NCI-H748 (cell line): ENCODE data around the gene PTPRM.

Source experiments
- DNase-seq: peaks from one replicate; lab custom pipeline; 2025; ENCODE audit not compliant: unreplicated experiment; lab: John Stamatoyannopoulos, UW

PTPRM gene

DNA sequence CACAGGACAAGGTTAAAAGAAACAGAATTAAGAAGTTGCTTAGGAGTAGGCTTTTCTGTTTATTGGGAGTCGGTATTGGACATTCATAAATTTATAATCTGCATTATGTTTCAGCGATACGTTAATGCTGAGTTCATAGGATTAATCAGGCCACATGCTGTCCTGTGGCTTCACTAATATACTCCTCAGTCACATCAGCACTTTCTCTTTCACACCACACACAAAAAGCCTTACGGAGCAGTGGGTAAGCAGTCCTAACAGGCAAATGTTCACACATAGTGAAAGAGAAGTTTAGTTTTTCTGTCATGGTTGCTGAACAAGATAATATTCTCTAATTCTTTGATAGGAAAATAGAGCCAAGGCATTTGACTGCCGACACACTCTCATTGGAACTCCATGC lies 630.4 kb downstream of the PTPRM start:
- no peak for DNase-seq

DNA sequence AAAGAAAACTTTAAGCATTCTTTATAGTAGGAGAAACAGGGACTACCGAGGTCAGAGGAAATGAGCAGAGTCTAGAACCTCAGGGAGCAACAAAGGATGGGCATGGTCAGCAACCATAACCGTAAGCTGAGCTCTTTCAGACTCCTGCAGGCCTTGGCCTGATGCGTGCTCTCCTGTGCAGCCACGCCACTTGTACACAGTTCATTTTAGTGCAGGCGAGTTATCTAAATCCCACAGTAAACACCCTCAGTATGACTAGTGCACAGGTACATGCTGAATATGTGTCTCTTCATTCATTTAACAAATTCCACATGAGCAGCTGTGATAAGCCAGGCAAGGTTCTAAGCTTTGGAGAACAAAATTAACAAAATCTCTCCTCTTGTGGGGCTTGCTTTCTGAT lies 640.9 kb downstream of the PTPRM start:
- DNase-seq = no peak

DNA sequence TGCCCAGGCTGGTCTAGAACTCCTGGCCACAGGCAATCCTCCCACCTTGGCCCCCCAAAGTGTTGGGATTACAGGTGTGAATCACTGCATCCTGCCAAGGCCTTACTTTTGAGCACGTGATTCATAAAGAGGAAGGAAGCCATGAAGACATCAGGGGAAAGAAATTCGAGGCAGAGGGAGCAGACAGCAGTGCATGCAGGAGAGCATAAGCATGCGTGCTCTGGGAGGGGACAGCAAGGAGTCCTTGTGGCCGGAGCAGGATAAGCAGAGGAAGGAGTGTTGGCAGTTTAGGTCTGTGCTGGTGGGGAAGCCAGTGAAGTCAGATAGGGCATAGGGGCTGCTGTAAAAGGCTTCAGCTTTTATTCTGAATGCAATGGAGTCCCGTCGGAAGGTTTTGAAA lies 641.6 kb downstream of the PTPRM start:
- no peak for DNase-seq

DNA sequence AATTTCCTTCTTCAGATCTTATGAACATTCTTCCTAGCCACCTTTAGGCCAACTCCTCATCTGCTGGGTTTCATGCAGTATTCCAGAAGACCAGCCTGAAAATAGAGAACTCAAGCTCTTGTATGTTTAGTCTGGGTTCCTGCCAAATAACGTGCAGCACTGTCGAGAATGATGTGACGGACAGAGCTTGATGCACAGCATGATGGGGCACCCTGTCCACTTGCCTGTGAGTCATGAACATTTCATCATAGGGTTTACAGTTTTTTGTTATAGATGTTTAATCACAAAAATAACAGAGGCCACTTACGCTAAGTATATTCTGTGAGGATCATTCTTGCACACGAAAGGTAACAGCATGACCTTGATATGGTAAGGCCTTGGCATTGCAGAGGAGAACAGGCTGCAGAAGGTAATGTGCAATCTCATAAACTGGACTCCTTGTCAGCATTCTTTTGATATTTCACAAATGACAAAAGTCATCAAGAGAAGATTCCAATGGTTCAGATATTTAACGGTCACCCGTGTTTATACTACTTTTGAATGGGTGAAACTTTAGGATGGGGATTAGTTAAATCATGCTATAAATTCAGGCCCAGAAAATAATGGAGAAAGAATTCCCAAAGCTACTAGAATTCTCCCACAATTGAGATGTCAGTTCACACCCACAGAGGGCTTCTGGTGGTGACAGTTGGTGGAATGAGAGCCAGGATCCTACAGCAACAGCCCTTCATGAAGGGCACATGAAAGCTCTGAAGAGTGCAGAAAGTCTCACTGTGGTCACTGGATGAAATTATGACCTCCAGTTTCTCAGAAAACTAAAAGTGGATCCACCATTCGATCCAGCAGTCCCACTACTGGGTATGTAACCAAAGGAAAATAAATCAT lies 646.0 kb downstream of the PTPRM start:
- no peak for DNase-seq

DNA sequence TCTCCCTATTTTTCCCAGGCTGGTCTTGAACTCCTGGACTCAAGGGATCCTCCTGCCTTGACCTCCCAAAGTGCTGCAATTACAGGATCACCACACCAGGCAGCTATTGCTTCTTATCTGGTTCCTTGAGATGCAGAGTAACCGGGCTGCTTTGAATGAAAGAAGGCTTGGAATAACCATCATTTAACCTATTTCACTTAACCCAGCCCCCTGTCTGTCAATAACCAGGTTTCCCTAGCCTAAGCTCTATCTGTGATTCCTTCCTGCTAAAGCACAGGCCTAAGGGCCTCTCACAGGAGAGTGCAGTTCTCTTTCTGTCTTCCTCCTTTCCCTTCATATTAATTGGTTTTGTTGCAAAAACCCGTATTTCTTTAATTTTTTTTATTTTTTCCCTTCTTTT lies 648.6 kb downstream of the PTPRM start:
- no peak for DNase-seq

DNA sequence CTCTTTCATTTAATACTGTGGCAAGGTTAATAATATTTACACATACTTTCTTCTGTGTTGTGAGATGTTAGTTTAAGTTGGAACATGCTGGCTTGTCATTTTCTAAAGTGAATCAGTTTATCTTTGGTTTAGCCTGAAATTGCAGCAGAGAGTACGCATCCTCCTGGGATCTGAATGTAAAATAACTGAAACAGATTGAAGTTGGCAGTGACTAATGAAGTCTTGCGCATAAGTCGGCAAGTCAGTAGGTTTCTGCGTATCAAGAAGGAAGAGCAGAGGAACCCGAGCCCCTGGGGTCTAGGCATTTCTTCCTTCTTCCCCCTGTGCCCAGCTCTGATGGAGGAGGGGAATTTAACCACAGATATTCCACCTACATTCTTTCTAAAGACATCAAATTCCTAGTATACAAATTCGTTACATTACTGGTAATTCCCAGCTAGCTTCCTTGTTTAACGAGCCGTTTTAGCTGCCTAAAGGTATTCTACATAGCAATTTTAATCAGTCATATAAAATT lies 650.0 kb downstream of the PTPRM start:
- no peak for DNase-seq

- DNase-seq = peak; percentile 67
Measured at GRCh38 chr18:8218197-8218596, 651.1 kb downstream of the PTPRM start.

GRCh38 chr18:8221452-8221851 lies 654.3 kb downstream of the PTPRM start:
- peak; percentile 36 for DNase-seq

DNA sequence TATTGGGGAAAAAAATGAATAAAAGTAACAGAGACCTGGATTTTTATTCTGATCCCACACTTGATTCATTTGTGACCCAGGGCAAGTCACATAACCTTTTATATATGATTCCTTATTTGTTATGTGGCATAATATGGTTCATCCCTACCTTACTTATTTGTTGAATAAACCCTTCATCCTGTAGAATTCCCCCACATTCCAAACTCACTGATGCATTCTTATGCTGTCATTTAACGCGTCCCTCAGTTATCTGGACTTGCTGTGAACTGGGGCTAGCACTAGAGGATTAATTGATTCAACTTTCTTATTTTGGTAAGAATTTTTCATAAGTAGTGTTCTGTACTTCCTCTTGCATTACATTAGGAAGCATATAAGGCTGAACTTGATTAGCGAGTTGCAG lies 657.5 kb downstream of the PTPRM start:
- DNase-seq = no peak

- DNase-seq = no peak
Measured at GRCh38 chr18:8229040-8229439, 661.9 kb downstream of the PTPRM start.

GRCh38 chr18:8229787-8230186 lies 662.7 kb downstream of the PTPRM start:
- DNase-seq = no peak

- DNase-seq = no peak
Measured at GRCh38 chr18:8231316-8231715, 664.2 kb downstream of the PTPRM start.

DNA sequence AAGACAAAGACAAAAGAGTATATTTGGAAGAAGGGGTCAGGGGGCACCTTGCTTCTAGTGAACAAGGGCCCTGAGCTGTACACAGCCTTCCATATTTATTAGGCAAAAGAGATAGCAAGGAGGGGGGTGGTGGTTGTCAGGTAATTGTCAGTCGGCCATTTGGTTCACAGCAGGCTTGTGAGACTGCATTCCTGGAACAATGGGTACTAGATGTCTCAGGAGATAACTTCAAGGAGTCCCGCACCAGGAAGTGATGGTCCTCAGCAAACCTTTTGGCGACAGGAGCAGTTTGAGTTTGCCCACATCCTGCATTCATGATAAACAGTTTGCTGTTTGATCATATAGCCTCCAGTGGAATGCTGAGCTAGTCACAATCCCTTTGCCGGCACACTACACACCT lies 665.7 kb downstream of the PTPRM start:
- DNase-seq = no peak

GRCh38 chr18:8235894-8236293 lies 668.8 kb downstream of the PTPRM start:
- no peak for DNase-seq

DNA sequence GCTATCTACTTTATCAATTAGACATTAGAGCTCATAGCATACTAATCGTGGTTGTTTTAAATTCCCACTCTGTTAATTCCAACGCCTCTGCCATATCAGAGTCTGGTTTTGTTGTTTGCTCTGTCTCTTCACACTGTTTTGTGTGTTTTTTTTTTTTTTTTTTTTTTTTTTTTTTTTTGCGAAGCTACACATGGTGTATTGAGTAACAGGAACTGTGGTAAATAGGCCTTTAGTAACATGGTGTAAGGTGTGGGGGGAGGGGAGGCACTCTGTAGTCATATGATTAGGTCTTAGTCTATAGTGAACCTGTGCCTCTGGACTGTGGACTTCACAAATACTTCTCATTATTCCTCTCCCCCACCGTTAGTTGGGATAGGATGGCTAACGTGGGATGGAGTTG lies 671.4 kb downstream of the PTPRM start:
- no peak for DNase-seq

- peak; percentile 22 for DNase-seq
Measured at GRCh38 chr18:8241731-8242130, 674.6 kb downstream of the PTPRM start.

DNA sequence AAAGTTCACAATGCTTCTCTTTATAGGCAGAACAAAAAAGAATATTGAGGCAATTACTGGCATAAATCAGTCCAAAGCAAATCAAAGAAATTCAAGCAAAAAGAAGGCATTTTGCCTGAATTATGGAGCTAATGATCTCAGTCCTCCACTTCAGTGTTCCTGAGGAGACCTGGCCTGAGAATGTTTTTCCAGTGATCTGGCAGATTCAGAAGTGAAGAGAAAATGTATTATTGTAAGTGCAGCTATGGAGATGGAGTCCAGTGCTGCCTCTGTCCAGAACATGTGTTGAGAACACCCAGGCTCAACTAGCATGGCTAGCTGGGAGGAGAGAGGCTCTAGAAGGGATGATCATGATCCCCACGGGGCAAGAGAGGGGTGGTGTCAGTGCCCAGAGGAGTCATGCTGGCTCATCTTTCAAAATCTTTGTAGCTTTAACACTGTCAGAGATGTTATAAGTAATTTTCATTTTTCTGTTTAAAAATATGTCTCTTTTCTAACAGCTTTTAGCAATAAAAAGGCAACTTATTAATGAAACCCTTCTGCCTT lies 675.1 kb downstream of the PTPRM start:
- DNase-seq = no peak

- peak; percentile 92 for DNase-seq
Measured at GRCh38 chr18:8247700-8248099, 680.6 kb downstream of the PTPRM start.

- DNase-seq = no peak
Measured at GRCh38 chr18:8248576-8248975, 681.5 kb downstream of the PTPRM start.

DNA sequence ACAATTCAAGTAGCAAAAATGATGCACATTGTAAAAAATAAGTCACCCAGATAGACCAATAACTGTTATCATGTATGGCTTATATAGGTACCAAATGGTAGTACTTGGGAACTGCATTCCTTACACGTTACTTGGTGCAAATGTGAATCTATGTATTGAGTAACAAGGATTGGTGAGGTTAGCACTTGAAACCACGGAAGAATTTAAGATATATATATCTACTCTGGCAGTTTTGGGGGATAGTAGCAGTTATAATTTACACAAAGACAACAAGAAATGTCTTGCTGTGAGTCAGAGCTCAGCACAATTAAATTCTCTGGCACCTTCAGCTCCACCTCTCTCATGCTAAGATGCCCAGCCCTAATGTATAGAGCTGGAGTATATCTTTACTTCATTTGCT lies 682.7 kb downstream of the PTPRM start:
- no peak for DNase-seq

- no peak for DNase-seq
Measured at GRCh38 chr18:8252371-8252770, 685.3 kb downstream of the PTPRM start.

- peak; percentile 43 for DNase-seq
Measured at GRCh38 chr18:8253944-8254343, 686.8 kb downstream of the PTPRM start.

DNA sequence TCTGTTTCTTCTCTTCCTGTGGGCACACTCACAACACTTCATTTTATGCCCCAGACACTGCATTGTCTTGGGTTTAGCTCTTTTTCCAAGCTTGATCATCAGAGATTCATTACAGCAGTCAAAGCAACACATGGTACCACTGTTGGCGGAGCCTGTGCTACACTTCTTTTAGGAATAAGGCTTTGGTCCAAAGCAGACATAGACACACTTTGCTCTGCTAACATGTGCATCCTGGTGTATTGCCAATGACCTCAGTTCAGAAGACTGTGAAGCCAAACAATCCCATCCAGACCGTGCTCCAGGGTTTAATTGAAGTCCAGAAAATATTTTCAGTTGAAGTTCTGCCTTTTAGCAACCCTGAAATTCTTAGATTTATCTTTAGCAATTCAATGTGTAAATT lies 687.5 kb downstream of the PTPRM start:
- no peak for DNase-seq
